ENCODE data around the gene PPARA. TPM values are rescaled to one million over a fixed set of nuclear protein-coding genes. Genes with fewer than 3 reads are reported as not detected.

Gene PPARA
- total and polyA plus RNA-seq, 9 of the 15 experiments (the other 6 are each of a cell fraction or from before 2014, with no cell fraction given) = 0.64 to 5.3 (median 3.5) TPM

DNA sequence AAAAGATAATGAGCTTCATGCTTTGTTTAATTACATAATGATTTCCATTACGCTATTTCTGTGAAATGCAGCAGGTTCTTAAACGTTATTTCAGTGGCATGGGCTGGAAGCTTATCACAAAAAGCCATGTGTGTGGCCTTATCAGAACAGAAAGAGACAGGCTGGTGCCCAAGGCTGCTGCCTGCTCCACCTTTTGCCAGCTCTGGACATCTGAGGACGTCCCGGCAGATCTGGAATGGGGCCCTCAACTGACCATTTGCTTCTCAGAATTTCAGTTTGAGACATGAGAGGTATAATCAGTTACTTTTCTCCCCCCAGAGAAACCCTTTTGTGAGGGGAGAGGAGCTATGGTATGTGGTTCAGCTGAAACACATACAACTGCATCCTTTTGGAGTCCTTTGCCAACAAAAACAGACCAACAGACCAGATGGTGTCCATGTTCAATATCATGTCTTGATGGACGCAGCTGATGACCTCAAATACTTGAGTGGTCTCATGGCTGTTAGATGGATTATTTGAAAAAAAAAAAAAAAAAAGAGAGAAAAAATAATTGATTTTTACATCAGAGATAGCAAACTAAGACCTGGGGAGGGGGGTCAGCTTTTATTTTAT, 91.2 kb downstream of the PPARA start:
- intact Hi-C loops (cut with micrococcal nuclease) = loop anchor here (10.0 kb wide), 1 partner anchor 87 kb away; the partner anchor contains the start of gene PPARA
- CTCF ChIA-PET (ENCODE audit: low intra/inter-chr PET ratio) = no interaction called here
- TF ChIP-seq KAT8 (IDR thresholded peaks at IDR 0.05; ENCODE audit: low read depth) (no peak), ZNF165 (CRISPR knock-in tag; IDR thresholded peaks at IDR 0.05; ENCODE audit: borderline replicate concordance) (peak; percentile 59; the same call in 1 of the 2 replicates), CBFA2T2 (conservative IDR thresholded peaks at IDR 0.05) (peak; percentile 64), TEAD4 (IDR thresholded peaks at IDR 0.05; ENCODE audit: low read length) (peak; percentile 63), TEAD4 (CRISPR knock-in tag; IDR thresholded peaks at IDR 0.05; ENCODE audit: borderline replicate concordance) (no peak), EP300 (IDR thresholded peaks at IDR 0.05; ENCODE audit: low read length) (peak; percentile 20; the same call in 1 of the 2 replicates), NCOR1 (IDR thresholded peaks at IDR 0.05) (peak; percentile 57; the same call in 1 of the 2 replicates), ATF7 (IDR thresholded peaks at IDR 0.05) (0 out of 2 replicates have a peak, but pooled peaks have one; percentile 11), FOXJ2 (tag; IDR thresholded peaks at IDR 0.05) (no peak), TAL1 (IDR thresholded peaks at IDR 0.05) (peak; percentile 68), TCF3 (CRISPR knock-in tag; IDR thresholded peaks at IDR 0.05) (peak; percentile 82), RBM14 (IDR thresholded peaks at IDR 0.05; ENCODE audit: borderline replicate concordance, insufficient read depth, low read depth, low read length) (no peak), SMARCA4 (IDR thresholded peaks at IDR 0.05) (peak; percentile 49; the same call in 1 of the 2 replicates), SOX6 (IDR thresholded peaks at IDR 0.05) (0 out of 2 replicates have a peak, but pooled peaks have one; percentile 17), ARID1B (IDR thresholded peaks at IDR 0.05) (peak; percentile 82), DPF2 (IDR thresholded peaks at IDR 0.05) (peak; percentile 47), MYNN (IDR thresholded peaks at IDR 0.05) (peak; percentile 27; the same call in 1 of the 2 replicates), MYNN (CRISPR knock-in tag; IDR thresholded peaks at IDR 0.05) (no peak), SNIP1 (IDR thresholded peaks at IDR 0.05; ENCODE audit: low read depth) (no peak), NCOA2 (IDR thresholded peaks at IDR 0.05; ENCODE audit: partially characterized antibody in 2 of 2) (no peak), NR0B1 (IDR thresholded peaks at IDR 0.05; ENCODE audit: partially characterized antibody) (no peak), CBFA2T3 (IDR thresholded peaks at IDR 0.05) (peak; percentile 78)
- TF ChIP-seq, protein P1, sequence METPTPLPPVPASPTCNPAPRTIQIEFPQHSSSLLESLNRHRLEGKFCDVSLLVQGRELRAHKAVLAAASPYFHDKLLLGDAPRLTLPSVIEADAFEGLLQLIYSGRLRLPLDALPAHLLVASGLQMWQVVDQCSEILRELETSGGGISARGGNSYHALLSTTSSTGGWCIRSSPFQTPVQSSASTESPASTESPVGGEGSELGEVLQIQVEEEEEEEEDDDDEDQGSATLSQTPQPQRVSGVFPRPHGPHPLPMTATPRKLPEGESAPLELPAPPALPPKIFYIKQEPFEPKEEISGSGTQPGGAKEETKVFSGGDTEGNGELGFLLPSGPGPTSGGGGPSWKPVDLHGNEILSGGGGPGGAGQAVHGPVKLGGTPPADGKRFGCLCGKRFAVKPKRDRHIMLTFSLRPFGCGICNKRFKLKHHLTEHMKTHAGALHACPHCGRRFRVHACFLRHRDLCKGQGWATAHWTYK (CRISPR knock-in tag; IDR thresholded peaks at IDR 0.05) = 0 out of 2 replicates have a peak, but pooled peaks have one; percentile 46

More for the DNA sequence above, 91.2 kb downstream of the PPARA start:
- no TSS peak for BruUV-seq (replicated peaks)
- H3K9me1 ChIP-seq (ENCODE audit: control insufficient read depth, insufficient read depth, low read length) = no peaks in the 10 kb centered on the region
- in situ Hi-C loops (cut with MboI) = loop anchor here (10.0 kb wide), 1 partner anchor 97 kb away; no protein-coding TSS in a partner anchor
- no peaks in the 10 kb centered on the region for H4K20me1 ChIP-seq (replicated peaks; ENCODE audit: control insufficient read depth, insufficient read depth, low read length)
- H3K4me1 ChIP-seq (replicated peaks in 1 of 2; ENCODE audit: control insufficient read depth in 2 of 2, insufficient read depth in 2 of 2, low read length in 2 of 2) = peaks cover 21 to 40% of the 10 kb centered on the region in 2 experiments; a peak in 4 of 5 replicates
- no peak overlapping the region; the same call in 1 of the 2 replicates for H3K4me2 ChIP-seq (ENCODE audit: insufficient read depth, low read length)
- DNase-seq (ENCODE audit: extremely low read depth in 1 of 4, low spot score in 3 of 4) (peak; percentile 16 to 52 (median 32)), FAIRE-seq (peak; percentile 61), ATAC-seq (peak; percentile 49; the same call in 1 of the 3 replicates)
- 7% methylated on average over 5 of the region's 5 CpGs for WGBS (ENCODE audit: insufficient coverage, low coverage, missing lambda C conversion rate)
- 0 out of 3 replicates have a peak overlapping the region, but pooled peaks have one; percentile 8 for H3K27ac ChIP-seq (ENCODE audit: extremely low read depth, low read depth, low read length)
- H3K9ac ChIP-seq (ENCODE audit: insufficient read depth in 1 of 2, low read depth in 2 of 2, low read length in 2 of 2) = peak overlapping the region in 1 of 2 experiments; percentile 23; a peak in 1 of 4 replicates
- H3K36me3 ChIP-seq (ENCODE audit: control insufficient read depth, insufficient read depth, low read length) = peaks cover 5% of the 10 kb centered on the region; the same call in 1 of the 3 replicates
- no peaks in the 10 kb centered on the region for H3K79me2 ChIP-seq (ENCODE audit: control insufficient read depth, insufficient read depth, low read length)
- no peaks in the 10 kb centered on the region for H3K9me3 ChIP-seq (replicated peaks; ENCODE audit: control insufficient read depth, insufficient read depth, low read depth, low read length)
- H2AFZ ChIP-seq (ENCODE audit: low read depth, low read length) = 0 out of 2 replicates have a peak overlapping the region, but pooled peaks have one; percentile 9
- no peaks in the 10 kb centered on the region for H3K27me3 ChIP-seq (ENCODE audit: control insufficient read depth in 2 of 2, insufficient read depth in 2 of 2, low read length in 2 of 2)
- H3K4me3 ChIP-seq = no peak overlapping the region
- POLR2A ChIA-PET = interaction anchor here (0.9 to 1.7 kb wide), 2 partner anchors 9 to 14 kb away, joined by 3 to 5 read pairs; partner anchors contain the start of gene CDPF1

All from K562 (cell line).